Prostate gland (tissue), 2 donors: ENCODE measurements around the gene ADD1. TPM values are rescaled to one million over a fixed set of nuclear protein-coding genes. Genes with fewer than 3 reads are reported as not detected.

Experiments used
- DNase-seq: peaks from one replicate; pipeline ENCODE4 v3.0.0-alpha.2; 2019; ENCODE audit warnings: low spot score
- H3K27ac ChIP-seq, 2 donors: fragments of 200-600 bp; sonication (generic); 2 replicates each; pipeline ENCODE4 v1.5.1; 2017 to 2019
- H3K27me3 ChIP-seq: fragments of 200-600 bp; sonication (generic); replicated peaks from 2 replicates; pipeline ENCODE4 v1.5.1; 2019; ENCODE audit not compliant: insufficient read depth
- H3K36me3 ChIP-seq, 2 donors: fragments of 200-600 bp; sonication (generic); 1 replicate in 1 of 2; 2 replicates in 1 of 2; pipeline versions ENCODE4 v1.5.1 to v1.8.1; 2017 to 2019
- H3K4me1 ChIP-seq: fragments of 200-600 bp; sonication (generic); replicated peaks from 2 replicates; pipeline ENCODE4 v1.5.1; 2019
- H3K4me3 ChIP-seq, 2 donors: fragments of 200-600 bp; sonication (generic); 2 replicates each; pipeline ENCODE4 v1.5.1; 2017 to 2019
- H3K9me3 ChIP-seq: fragments of 200-600 bp; sonication (generic); 2 replicates; pipeline ENCODE4 v1.5.1; 2017
- POLR2A ChIP-seq: fragments of 450-650 bp; IDR thresholded peaks from one replicate; pipeline ENCODE4 v1.6.1; 2016; ENCODE audit warnings: antibody characterized with exemption, mild to moderate bottlenecking
- POLR2AphosphoS5 ChIP-seq: sonication (generic); formaldehyde crosslinking; IDR thresholded peaks from one replicate; pipeline ENCODE4 v1.6.1; 2017; ENCODE audit warnings: antibody characterized with exemption
- WGBS: methylation state at CpG from one replicate; pipeline ENCODE4 v1.1.5; 2018; 5-methylcytosine and 5-hydroxymethylcytosine counted together
- intact Hi-C: fragments of 100-400 bp; cut with DNase I; formaldehyde crosslinking; loops from one replicate; pipeline ENCODE4 v1.14.2; 2022
- total RNA-seq, 2 donors: library from RNA; depleted of rRNA; stranded (reverse); fragments of >200 nt; gene quantifications; one replicate each; pipeline ENCODE4 v1.1.0, GENCODE V29; 2016
- TF ChIP-seq, protein P1 (sequence below), 4 experiments: fragments of 200-600 bp in 2 of 4; fragments of 450-650 bp in 2 of 4; sonication (generic) in 2 of 4; IDR thresholded peaks; 1 replicate in 3 of 4; 2 replicates in 1 of 4; pipeline ENCODE4 v1.5.1; 2016 to 2019; ENCODE audit warnings: antibody characterized with exemption in 4 of 4, mild to moderate bottlenecking in 2 of 4, moderate library complexity in 2 of 4

ADD1 gene
- total RNA-seq, 2 donors from 2014 or later: 164 to 321 TPM

DNA sequence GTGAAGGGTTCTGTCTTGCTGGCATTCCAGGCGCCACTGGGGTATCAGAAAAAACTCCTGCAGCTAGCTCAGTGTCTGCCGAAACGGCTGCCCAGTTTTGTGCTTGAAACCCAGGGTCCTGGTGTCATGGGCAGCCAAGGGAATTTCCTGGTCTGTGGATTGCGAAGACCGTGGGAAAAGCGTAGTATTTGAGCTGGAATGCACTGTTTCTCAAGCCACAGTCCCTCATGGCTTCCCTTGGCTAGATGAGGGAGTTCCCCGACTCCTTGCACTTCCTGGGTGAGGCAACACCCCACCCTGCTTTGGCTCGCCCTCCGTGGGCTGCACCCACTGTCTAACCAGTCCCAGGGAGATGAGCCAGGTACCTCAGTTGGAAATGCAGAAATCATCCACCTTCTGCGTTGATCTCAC lies 79.5 kb downstream of the ADD1 start:
- H3K9me3 ChIP-seq: no peaks in the 10 kb centered on the region
- WGBS: 83% methylated on average over 10 of the region's 10 CpGs
- H3K4me3 ChIP-seq: no peak overlapping the region
- no peak for DNase-seq
- H3K36me3 ChIP-seq: peaks cover 0 to 4% of the 10 kb centered on the region in 2 donors
- no peaks in the 10 kb centered on the region for H3K27me3 ChIP-seq
- H3K27ac ChIP-seq: no peak overlapping the region
- no peaks in the 10 kb centered on the region for H3K4me1 ChIP-seq
- intact Hi-C loops: no loop called here
- TF ChIP-seq POLR2A (no peak), POLR2AphosphoS5 (no peak)
- TF ChIP-seq, protein P1, sequence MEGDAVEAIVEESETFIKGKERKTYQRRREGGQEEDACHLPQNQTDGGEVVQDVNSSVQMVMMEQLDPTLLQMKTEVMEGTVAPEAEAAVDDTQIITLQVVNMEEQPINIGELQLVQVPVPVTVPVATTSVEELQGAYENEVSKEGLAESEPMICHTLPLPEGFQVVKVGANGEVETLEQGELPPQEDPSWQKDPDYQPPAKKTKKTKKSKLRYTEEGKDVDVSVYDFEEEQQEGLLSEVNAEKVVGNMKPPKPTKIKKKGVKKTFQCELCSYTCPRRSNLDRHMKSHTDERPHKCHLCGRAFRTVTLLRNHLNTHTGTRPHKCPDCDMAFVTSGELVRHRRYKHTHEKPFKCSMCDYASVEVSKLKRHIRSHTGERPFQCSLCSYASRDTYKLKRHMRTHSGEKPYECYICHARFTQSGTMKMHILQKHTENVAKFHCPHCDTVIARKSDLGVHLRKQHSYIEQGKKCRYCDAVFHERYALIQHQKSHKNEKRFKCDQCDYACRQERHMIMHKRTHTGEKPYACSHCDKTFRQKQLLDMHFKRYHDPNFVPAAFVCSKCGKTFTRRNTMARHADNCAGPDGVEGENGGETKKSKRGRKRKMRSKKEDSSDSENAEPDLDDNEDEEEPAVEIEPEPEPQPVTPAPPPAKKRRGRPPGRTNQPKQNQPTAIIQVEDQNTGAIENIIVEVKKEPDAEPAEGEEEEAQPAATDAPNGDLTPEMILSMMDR (IDR thresholded peaks at IDR 0.05): no peak

DNA sequence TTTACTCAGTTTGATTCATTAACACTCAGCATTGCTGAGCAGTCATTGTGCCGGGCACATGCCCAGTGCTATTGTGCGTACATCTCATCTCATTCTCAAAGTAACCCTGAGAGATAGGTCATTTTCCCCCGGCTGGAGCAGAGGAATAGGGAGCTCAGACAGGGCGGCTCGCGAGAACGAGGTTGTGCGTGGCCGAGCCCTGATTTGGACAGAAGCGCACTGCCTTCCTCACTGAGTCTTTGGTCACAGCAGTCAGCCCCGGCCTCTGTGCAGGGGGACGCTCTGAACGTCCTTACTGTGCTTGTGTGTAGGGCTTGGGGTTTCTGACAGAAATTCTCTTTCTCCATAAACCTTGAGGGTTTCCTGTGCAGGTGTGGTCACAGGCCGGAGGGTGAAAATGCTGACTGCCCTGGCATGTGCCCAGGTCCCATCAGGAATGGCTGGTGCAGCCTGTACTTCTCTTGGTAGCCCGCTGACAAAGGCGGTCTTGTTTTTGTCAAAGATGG lies 80.1 kb downstream of the ADD1 start:
- whole genome bisulfite sequencing: 70% methylated on average over 16 of the region's 16 CpGs

DNA sequence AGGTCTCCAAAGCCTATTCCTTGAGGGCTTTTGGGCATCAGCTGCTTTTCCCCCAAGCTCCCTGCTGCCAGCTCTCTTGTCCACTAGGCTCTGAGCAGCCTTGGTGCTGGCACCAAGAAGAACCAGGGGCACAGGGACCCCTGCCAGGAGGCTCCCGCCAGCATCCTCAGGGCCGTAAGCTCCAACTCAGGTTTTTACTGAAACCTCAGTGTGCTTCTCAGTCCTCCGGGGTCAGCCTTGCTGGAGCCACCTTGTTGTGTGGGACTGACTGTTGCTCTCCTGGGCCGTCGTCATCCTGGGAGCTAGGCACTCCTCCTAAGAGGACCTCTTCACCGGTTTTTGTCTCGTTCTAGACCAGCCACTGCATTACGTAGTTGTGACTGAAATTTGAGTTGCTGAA lies 80.6 kb downstream of the ADD1 start:
- Histone ChIP-seq H3K4me1 (no peaks in the 10 kb centered on the region), H3K36me3 (peaks cover 4 to 8% of the 10 kb centered on the region in 2 donors), H3K4me3 (no peak overlapping the region), H3K27me3 (no peaks in the 10 kb centered on the region), H3K27ac (no peak overlapping the region), H3K9me3 (no peaks in the 10 kb centered on the region)
- no peak for DNase-seq
- WGBS: 72% methylated on average over 8 of the region's 8 CpGs
- intact Hi-C loops: no loop called here
- TF ChIP-seq, protein P1 (IDR thresholded peaks at IDR 0.05): no peak
- TF ChIP-seq POLR2A: no peak
- no peak for TF ChIP-seq POLR2AphosphoS5

More for the DNA sequence above, 80.1 kb downstream of the ADD1 start:
- Histone ChIP-seq H3K9me3 (no peaks in the 10 kb centered on the region), H3K27ac (no peak overlapping the region), H3K27me3 (no peaks in the 10 kb centered on the region), H3K4me3 (no peak overlapping the region), H3K36me3 (peaks cover 4 to 6% of the 10 kb centered on the region in 2 donors), H3K4me1 (no peaks in the 10 kb centered on the region)
- DNase-seq: no peak
- intact Hi-C loops: no loop called here
- TF ChIP-seq POLR2A: no peak
- TF ChIP-seq POLR2AphosphoS5: no peak
- TF ChIP-seq, protein P1 (IDR thresholded peaks at IDR 0.05): no peak

DNA sequence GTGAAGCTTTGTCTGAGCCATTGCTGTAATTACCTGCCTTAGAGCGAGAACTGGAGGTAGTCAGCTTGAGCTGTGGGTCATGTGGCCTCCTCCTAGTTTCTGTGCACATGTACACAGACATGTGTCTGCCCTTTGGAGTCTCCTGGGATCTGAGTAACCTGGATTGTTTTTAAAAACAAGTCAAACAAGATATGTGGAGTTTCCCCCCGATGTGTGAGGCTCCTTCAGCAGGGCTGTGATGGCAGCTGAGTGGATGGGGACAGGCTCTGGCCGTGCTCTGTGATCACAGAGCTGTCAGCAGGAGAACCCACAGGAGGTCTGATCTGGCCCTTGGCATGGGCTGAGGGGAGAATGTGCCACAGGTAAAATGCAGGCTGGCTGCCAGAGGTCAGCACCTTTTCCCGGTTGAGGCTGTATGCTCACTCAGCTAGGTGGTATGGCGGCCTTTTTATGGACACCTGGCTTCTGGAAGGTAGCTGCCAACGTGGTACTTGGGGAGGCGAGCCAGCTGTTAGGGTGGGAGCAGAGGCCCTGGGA lies 81.2 kb downstream of the ADD1 start:
- peaks cover 4 to 8% of the 10 kb centered on the region in 2 donors for H3K36me3 ChIP-seq
- no peaks in the 10 kb centered on the region for H3K9me3 ChIP-seq
- no peaks in the 10 kb centered on the region for H3K27me3 ChIP-seq
- WGBS: 84% methylated on average over 7 of the region's 7 CpGs
- intact Hi-C loops: no loop called here
- no peak for DNase-seq
- H3K4me1 ChIP-seq: peaks cover under 1% of the 10 kb centered on the region
- TF ChIP-seq POLR2AphosphoS5 (no peak), POLR2A (no peak)
- TF ChIP-seq, protein P1 (IDR thresholded peaks at IDR 0.05): no peak
- no peak overlapping the region for H3K27ac ChIP-seq
- no peak overlapping the region for H3K4me3 ChIP-seq

DNA sequence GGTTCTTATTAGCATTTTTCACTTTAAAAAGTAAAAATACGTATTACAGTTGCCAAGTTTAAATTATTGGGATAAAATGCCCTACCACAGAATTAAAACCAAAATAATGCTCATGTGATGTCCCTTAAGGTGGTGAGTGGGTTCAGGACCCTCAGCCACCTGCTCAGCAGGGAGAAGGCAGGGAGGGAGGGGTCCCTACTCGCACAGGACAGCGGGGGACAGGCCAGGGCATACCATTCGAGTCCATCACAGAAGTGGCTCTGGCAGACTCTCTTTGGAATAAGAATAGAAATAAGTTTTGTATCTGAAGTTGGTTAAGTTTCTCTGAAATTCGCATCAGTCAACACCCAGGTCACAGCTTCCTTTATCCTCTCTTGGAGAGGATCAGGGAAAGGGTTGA lies 81.9 kb downstream of the ADD1 start:
- 89% methylated on average over 5 of the region's 5 CpGs for WGBS
- H3K27me3 ChIP-seq: no peaks in the 10 kb centered on the region
- H3K27ac ChIP-seq: no peak overlapping the region
- no peak for DNase-seq
- no peak overlapping the region for H3K4me3 ChIP-seq
- intact Hi-C loops: no loop called here
- H3K36me3 ChIP-seq: peaks cover 4 to 8% of the 10 kb centered on the region in 2 donors
- H3K4me1 ChIP-seq: peaks cover 7% of the 10 kb centered on the region
- no peaks in the 10 kb centered on the region for H3K9me3 ChIP-seq
- TF ChIP-seq POLR2A (no peak), POLR2AphosphoS5 (no peak)
- TF ChIP-seq, protein P1 (IDR thresholded peaks at IDR 0.05): no peak
